A549 (cell line): ENCODE data around the gene RPH3AL. TPM values are rescaled to one million over a fixed set of nuclear protein-coding genes. Genes with fewer than 3 reads are reported as not detected.

Experiments
- ATAC-seq, 2 experiments: fragments of 200-7000 bp in 1 of 2; fragments of >200 bp in 1 of 2; cut with Nextera tagmentation in 1 of 2; cut with Tn5 transposase in 1 of 2; 3 replicates each; pipeline versions ENCODE4 v1.8.0 to v1.9.1; 2018 to 2020; ENCODE audit warnings: mild to moderate bottlenecking in 1 of 2, moderate library complexity in 1 of 2
- CTCF ChIA-PET: fragments of 300-600 bp; sonication (Branson Sonifier 250); formaldehyde crosslinking; extraction: SDS; loops from one replicate; lab custom pipeline; 2021; ENCODE audit warnings: antibody characterized with exemption, inconsistent platforms; lab: Yijun Ruan, JAX
- POLR2A ChIA-PET: fragments of 350-600 bp; formaldehyde crosslinking; extraction: SDS; loops from one replicate; lab custom pipeline; 2021; ENCODE audit warnings: antibody characterized with exemption, inconsistent platforms; lab: Yijun Ruan, JAX
- DNase-seq, 2 experiments: peaks; one replicate each; pipeline versions ENCODE4 v3.0.0 to v3.0.0-alpha.2; 2011 to 2016; ENCODE audit warnings: low read depth in 1 of 2, low spot score in 1 of 2
- FAIRE-seq: peaks from 2 replicates; lab custom pipeline; 2011; peaks lifted over from hg19 to GRCh38; lab: Jason Lieb, UNC
- H3K27ac ChIP-seq, 2 experiments: fragments of >200 bp; sonication (Bioruptor Twin); formaldehyde crosslinking; 3 replicates each; pipeline ENCODE4 v1.5.1; 2016 to 2017
- H3K4me1 ChIP-seq: fragments of >200 bp; sonication (Bioruptor Twin); formaldehyde crosslinking; 3 replicates; pipeline ENCODE4 v1.6.1; 2016
- H3K4me2 ChIP-seq: fragments of >200 bp; sonication (Bioruptor Twin); formaldehyde crosslinking; 3 replicates; pipeline ENCODE4 v1.6.1; 2016
- H3K4me3 ChIP-seq: fragments of >200 bp; sonication (Bioruptor Twin); formaldehyde crosslinking; 3 replicates; pipeline ENCODE4 v1.5.1; 2016
- H3K9me3 ChIP-seq: fragments of >200 bp; sonication (Bioruptor Twin); formaldehyde crosslinking; 3 replicates; pipeline ENCODE4 v1.6.1; 2016
- EHMT2 ChIP-seq: fragments of 200-600 bp; sonication (generic); IDR thresholded peaks from 2 replicates; pipeline ENCODE4 v1.6.1; 2016; ENCODE audit warnings: antibody characterized with exemption, low read depth, mild to moderate bottlenecking, moderate library complexity
- EP300 ChIP-seq, 2 experiments: fragments of >200 bp; sonication (Bioruptor Twin); formaldehyde crosslinking; IDR thresholded peaks; 2 replicates in 1 of 2; 3 replicates in 1 of 2; pipeline ENCODE4 v1.6.1; 2016 to 2017
- ESRRA ChIP-seq: fragments of 150-350 bp; IDR thresholded peaks from 2 replicates; pipeline ENCODE4 v1.6.1; 2014; ENCODE audit warnings: mild to moderate bottlenecking, low read length, borderline replicate concordance
- FOSB ChIP-seq: fragments of 250-450 bp; sonication (Bioruptor Pico); IDR thresholded peaks from 2 replicates; pipeline ENCODE4 v1.5.0; 2020; ENCODE audit warnings: mild to moderate bottlenecking, moderate library complexity
- FOSL2 ChIP-seq, 2 experiments: fragments of 450-650 bp in 1 of 2; fragments of >200 bp in 1 of 2; sonication (Bioruptor Twin) in 1 of 2; formaldehyde crosslinking; IDR thresholded peaks; 2 replicates each; pipeline versions ENCODE4 v1.5.0 to v1.6.1; 2016 to 2020; ENCODE audit warnings: mild to moderate bottlenecking in 1 of 2, moderate library complexity in 1 of 2
- FOXS1 ChIP-seq: fragments of 250-450 bp; sonication (Bioruptor Pico); IDR thresholded peaks from 2 replicates; pipeline ENCODE4 v1.5.0; 2020; ENCODE audit warnings: mild to moderate bottlenecking, moderate library complexity
- GATA3 ChIP-seq: IDR thresholded peaks from 2 replicates; pipeline ENCODE4 v1.6.1; 2012; ENCODE audit warnings: borderline replicate concordance
- HOXA7 ChIP-seq: fragments of 250-450 bp; sonication (Bioruptor Pico); IDR thresholded peaks from 2 replicates; pipeline ENCODE4 v1.5.0; 2020; ENCODE audit warnings: mild to moderate bottlenecking, moderate library complexity
- HOXB5 ChIP-seq: fragments of 250-450 bp; sonication (Bioruptor Pico); IDR thresholded peaks from 2 replicates; pipeline ENCODE4 v1.5.0; 2020; ENCODE audit warnings: mild to moderate bottlenecking, moderate library complexity
- JUNB ChIP-seq: fragments of >200 bp; sonication (Bioruptor Twin); formaldehyde crosslinking; IDR thresholded peaks from 2 replicates; pipeline ENCODE4 v1.6.1; 2016
- MYC ChIP-seq: IDR thresholded peaks from 2 replicates; pipeline ENCODE4 v1.6.1; 2012; ENCODE audit warnings: mild to moderate bottlenecking, inconsistent platforms, low read length, improper control_type of control experiment, borderline replicate concordance
- POLR2A ChIP-seq: IDR thresholded peaks from 2 replicates; pipeline ENCODE4 v1.6.1; 2012; ENCODE audit warnings: mild to moderate bottlenecking, low read length
- RAD21 ChIP-seq, 2 experiments: fragments of >200 bp in 1 of 2; sonication (Bioruptor Twin) in 1 of 2; formaldehyde crosslinking in 1 of 2; IDR thresholded peaks in 1 of 2; conservative IDR thresholded peaks in 1 of 2; 2 replicates in 1 of 2; 3 replicates in 1 of 2; pipeline ENCODE4 v1.6.1; 2012 to 2018; ENCODE audit warnings: inconsistent platforms in 1 of 2
- RFX5 ChIP-seq: fragments of 450-650 bp; IDR thresholded peaks from 2 replicates; pipeline ENCODE4 v1.7.1; 2014; ENCODE audit warnings: antibody characterized with exemption, mild to moderate bottlenecking, moderate library complexity
- TP53 ChIP-seq: fragments of 250-450 bp; sonication (Bioruptor Pico); IDR thresholded peaks from 2 replicates; pipeline ENCODE4 v1.5.0; 2021; ENCODE audit warnings: mild to moderate bottlenecking, moderate library complexity
- ZC3H11A ChIP-seq: fragments of 450-650 bp; IDR thresholded peaks from 2 replicates; pipeline ENCODE4 v1.6.1; 2014; ENCODE audit warnings: antibody characterized with exemption, mild to moderate bottlenecking
- ZFP36 ChIP-seq: fragments of 450-650 bp; IDR thresholded peaks from 2 replicates; pipeline ENCODE4 v1.6.1; 2014; ENCODE audit warnings: borderline replicate concordance; ENCODE audit not compliant: partially characterized antibody
- ZSCAN20 ChIP-seq: fragments of 250-450 bp; sonication (Bioruptor Pico); IDR thresholded peaks from 2 replicates; pipeline ENCODE4 v1.8.0; 2022; ENCODE audit warnings: mild to moderate bottlenecking, moderate library complexity
- WGBS: methylation state at CpG from one replicate; pipeline ENCODE4 v1.1.6; 2017; ENCODE audit errors: missing lambda C conversion rate; 5-methylcytosine and 5-hydroxymethylcytosine counted together
- polyA plus RNA-seq, 4 experiments: library from polyadenylated mRNA; depleted of rRNA in 3 of 4; stranded (reverse); fragments of >200 nt; fragmentation: RNase III in 1 of 4; extraction: RNeasy Plus Mini Kit Qiagen cat#74134 plus additional on column Dnase treatment in 1 of 4; gene quantifications; 2 replicates in 3 of 4; 3 replicates in 1 of 4; pipeline ENCODE4 v1.2.3, GENCODE V29; 2011 to 2017
- TF ChIP-seq, protein P1 (sequence below): fragments of 250-450 bp; sonication (Bioruptor Pico); IDR thresholded peaks from 2 replicates; pipeline ENCODE4 v1.5.0; 2020; ENCODE audit warnings: low read depth, mild to moderate bottlenecking, moderate library complexity
- TF ChIP-seq, protein P2 (sequence below): IDR thresholded peaks from 2 replicates; pipeline ENCODE4 v1.6.1; 2012; ENCODE audit warnings: low read depth, borderline replicate concordance
- TF ChIP-seq, protein P3 (sequence below): fragments of >200 bp; sonication (Bioruptor Twin); formaldehyde crosslinking; IDR thresholded peaks from 3 replicates; pipeline ENCODE4 v1.5.1; 2016
- TF ChIP-seq, protein P4 (sequence below): fragments of >200 bp; sonication (Bioruptor Twin); formaldehyde crosslinking; IDR thresholded peaks from 2 replicates; pipeline ENCODE4 v1.6.1; 2016
- TF ChIP-seq, protein P5 (sequence below): fragments of 200-600 bp; sonication (generic); IDR thresholded peaks from 2 replicates; pipeline ENCODE4 v1.6.1; 2016; ENCODE audit warnings: antibody characterized with exemption, mild to moderate bottlenecking, moderate library complexity

RPH3AL gene
- polyA plus RNA-seq, 2 of the 4 experiments (the other 2 are of a cell fraction), result 23.3 to 31.1 TPM

DNA sequence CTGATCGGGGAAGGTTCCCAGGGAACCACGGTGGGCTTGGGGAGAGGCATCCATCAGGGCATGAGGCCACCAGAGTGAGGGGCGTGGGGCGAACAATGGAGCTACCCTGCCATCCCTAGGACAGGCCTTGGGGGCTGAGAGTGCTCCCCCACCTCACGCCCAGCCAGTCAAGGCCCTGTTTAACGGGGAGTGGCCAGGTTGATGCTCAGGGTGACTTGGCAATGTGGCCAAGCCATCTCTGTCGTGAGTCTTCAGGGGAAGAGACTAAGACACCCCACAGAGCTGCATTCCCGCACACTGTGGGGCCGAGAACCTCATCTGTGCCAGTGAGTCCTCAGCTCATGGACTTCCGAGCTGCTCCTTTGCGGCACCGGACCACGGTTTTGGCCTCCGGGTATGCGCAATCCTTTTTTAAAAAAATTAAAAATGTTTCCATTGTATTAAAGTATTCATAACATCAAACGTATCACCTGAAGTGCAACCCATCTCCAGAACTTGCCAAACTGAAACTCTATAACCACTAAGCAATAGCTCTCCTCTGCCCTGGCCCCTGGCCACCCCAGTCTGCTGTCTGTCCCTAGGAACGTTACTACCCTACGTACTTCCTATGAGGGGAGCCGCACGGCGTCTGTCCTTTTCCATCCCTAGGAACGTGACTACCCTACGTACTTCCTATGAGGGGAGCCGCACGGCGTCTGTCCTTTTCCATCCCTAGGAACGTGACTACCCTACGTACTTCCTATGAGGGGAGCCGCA is 99.3 kb downstream of the RPH3AL start:
- Histone ChIP-seq H3K27ac (no peak overlapping the region), H3K9me3 (no peaks in the 10 kb centered on the region), H3K4me3 (no peak overlapping the region), H3K4me1 (no peaks in the 10 kb centered on the region), H3K4me2 (no peak overlapping the region)
- 88% methylated on average over 21 of the region's 29 CpGs for WGBS
- DNase-seq, result no peak
- no peak for TF ChIP-seq FOXS1
- TF ChIP-seq ESRRA, result no peak
- no peak for TF ChIP-seq MYC
- no peak for TF ChIP-seq RAD21 (conservative IDR thresholded peaks at IDR 0.05 in 1 of 2, IDR thresholded peaks at IDR 0.05 in 1 of 2)
- no peak for TF ChIP-seq ZFP36
- TF ChIP-seq, protein P1, sequence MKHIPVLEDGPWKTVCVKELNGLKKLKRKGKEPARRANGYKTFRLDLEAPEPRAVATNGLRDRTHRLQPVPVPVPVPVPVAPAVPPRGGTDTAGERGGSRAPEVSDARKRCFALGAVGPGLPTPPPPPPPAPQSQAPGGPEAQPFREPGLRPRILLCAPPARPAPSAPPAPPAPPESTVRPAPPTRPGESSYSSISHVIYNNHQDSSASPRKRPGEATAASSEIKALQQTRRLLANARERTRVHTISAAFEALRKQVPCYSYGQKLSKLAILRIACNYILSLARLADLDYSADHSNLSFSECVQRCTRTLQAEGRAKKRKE (CRISPR knock-in tag), result no peak
- no peak for TF ChIP-seq FOSL2 (IDR thresholded peaks at IDR 0.05)
- TF ChIP-seq FOSL2 (CRISPR knock-in tag; IDR thresholded peaks at IDR 0.05), result no peak
- TF ChIP-seq, protein P2, sequence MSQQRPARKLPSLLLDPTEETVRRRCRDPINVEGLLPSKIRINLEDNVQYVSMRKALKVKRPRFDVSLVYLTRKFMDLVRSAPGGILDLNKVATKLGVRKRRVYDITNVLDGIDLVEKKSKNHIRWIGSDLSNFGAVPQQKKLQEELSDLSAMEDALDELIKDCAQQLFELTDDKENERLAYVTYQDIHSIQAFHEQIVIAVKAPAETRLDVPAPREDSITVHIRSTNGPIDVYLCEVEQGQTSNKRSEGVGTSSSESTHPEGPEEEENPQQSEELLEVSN, result no peak
- no peak for TF ChIP-seq EHMT2
- no peak for TF ChIP-seq HOXB5 (CRISPR knock-in tag)
- no peak for TF ChIP-seq RFX5
- TF ChIP-seq FOSB (CRISPR knock-in tag), result no peak
- no peak for TF ChIP-seq POLR2A
- no peak for TF ChIP-seq ZC3H11A
- FAIRE-seq, result no peak
- peak; percentile 21 to 30; a peak in 3 of 6 replicates for ATAC-seq
- ChIA-PET CTCF (no interaction called here), POLR2A (no interaction called here)

DNA sequence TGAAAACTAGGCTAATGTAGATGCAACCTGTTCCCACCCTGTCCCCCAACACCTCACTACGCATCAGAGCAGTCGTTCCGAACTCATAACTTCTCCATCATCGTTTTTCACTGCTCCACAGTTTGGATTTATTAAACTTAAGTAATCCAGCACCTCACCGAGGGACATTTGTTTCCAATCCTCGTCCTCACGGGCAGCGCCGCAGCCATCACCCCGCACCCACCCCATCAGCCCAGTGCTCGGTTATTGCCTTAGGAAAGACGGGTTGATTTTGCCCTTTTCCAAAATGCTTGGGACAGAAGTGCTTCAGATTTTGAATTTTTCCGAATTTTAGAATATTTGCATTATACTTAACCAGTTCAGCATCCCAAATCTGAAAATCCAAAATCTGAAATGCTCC is 100.2 kb downstream of the RPH3AL start:
- POLR2A ChIA-PET, result no interaction called here
- no peaks in the 10 kb centered on the region for H3K4me1 ChIP-seq
- 87% methylated on average over 13 of the region's 13 CpGs for WGBS
- no peak for FAIRE-seq
- TF ChIP-seq TP53 (CRISPR knock-in tag) (no peak), GATA3 (no peak), FOSB (CRISPR knock-in tag) (no peak), HOXA7 (CRISPR knock-in tag) (no peak), ZSCAN20 (CRISPR knock-in tag) (no peak), ESRRA (no peak), EP300 (IDR thresholded peaks at IDR 0.05) (no peak), JUNB (no peak), FOSL2 (IDR thresholded peaks at IDR 0.05) (no peak), FOSL2 (CRISPR knock-in tag; IDR thresholded peaks at IDR 0.05) (no peak)
- TF ChIP-seq, protein P3, sequence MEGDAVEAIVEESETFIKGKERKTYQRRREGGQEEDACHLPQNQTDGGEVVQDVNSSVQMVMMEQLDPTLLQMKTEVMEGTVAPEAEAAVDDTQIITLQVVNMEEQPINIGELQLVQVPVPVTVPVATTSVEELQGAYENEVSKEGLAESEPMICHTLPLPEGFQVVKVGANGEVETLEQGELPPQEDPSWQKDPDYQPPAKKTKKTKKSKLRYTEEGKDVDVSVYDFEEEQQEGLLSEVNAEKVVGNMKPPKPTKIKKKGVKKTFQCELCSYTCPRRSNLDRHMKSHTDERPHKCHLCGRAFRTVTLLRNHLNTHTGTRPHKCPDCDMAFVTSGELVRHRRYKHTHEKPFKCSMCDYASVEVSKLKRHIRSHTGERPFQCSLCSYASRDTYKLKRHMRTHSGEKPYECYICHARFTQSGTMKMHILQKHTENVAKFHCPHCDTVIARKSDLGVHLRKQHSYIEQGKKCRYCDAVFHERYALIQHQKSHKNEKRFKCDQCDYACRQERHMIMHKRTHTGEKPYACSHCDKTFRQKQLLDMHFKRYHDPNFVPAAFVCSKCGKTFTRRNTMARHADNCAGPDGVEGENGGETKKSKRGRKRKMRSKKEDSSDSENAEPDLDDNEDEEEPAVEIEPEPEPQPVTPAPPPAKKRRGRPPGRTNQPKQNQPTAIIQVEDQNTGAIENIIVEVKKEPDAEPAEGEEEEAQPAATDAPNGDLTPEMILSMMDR, result no peak
- TF ChIP-seq, protein P2, result no peak
- TF ChIP-seq, protein P4, sequence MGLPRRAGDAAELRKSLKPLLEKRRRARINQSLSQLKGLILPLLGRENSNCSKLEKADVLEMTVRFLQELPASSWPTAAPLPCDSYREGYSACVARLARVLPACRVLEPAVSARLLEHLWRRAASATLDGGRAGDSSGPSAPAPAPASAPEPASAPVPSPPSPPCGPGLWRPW, result no peak
- TF ChIP-seq, protein P5, sequence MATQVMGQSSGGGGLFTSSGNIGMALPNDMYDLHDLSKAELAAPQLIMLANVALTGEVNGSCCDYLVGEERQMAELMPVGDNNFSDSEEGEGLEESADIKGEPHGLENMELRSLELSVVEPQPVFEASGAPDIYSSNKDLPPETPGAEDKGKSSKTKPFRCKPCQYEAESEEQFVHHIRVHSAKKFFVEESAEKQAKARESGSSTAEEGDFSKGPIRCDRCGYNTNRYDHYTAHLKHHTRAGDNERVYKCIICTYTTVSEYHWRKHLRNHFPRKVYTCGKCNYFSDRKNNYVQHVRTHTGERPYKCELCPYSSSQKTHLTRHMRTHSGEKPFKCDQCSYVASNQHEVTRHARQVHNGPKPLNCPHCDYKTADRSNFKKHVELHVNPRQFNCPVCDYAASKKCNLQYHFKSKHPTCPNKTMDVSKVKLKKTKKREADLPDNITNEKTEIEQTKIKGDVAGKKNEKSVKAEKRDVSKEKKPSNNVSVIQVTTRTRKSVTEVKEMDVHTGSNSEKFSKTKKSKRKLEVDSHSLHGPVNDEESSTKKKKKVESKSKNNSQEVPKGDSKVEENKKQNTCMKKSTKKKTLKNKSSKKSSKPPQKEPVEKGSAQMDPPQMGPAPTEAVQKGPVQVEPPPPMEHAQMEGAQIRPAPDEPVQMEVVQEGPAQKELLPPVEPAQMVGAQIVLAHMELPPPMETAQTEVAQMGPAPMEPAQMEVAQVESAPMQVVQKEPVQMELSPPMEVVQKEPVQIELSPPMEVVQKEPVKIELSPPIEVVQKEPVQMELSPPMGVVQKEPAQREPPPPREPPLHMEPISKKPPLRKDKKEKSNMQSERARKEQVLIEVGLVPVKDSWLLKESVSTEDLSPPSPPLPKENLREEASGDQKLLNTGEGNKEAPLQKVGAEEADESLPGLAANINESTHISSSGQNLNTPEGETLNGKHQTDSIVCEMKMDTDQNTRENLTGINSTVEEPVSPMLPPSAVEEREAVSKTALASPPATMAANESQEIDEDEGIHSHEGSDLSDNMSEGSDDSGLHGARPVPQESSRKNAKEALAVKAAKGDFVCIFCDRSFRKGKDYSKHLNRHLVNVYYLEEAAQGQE, result no peak
- TF ChIP-seq, all 56 proteins: peak for 0
- no peak for DNase-seq
- Histone ChIP-seq H3K4me2 (no peak overlapping the region), H3K9me3 (no peaks in the 10 kb centered on the region), H3K27ac (no peak overlapping the region), H3K4me3 (no peak overlapping the region)
- ATAC-seq, result no peak
- CTCF ChIA-PET, result interaction anchor here (0.6 to 1.8 kb wide), 2 partner anchors 8 to 486 kb away, joined by 3 to 5 read pairs; no protein-coding TSS in a partner anchor
